GM19395 (cell line): ENCODE measurements around the gene HEPHL1.

Source experiments
- ATAC-seq: cut with Tn5 transposase; IDR thresholded peaks from one replicate; pipeline ENCODE4 v1.9.1; 2021; ENCODE audit warnings: mild to moderate bottlenecking, moderate library complexity; ENCODE audit not compliant: unreplicated experiment

HEPHL1 gene

GRCh38 chr11:94017446-94017845, 3.7 kb upstream of the HEPHL1 start:
- ATAC-seq = no peak

GRCh38 chr11:94018721-94019120, 2.4 kb upstream of the HEPHL1 start:
- ATAC-seq = no peak

GRCh38 chr11:94023856-94024255, 2.7 kb downstream of the HEPHL1 start:
- no peak for ATAC-seq

- ATAC-seq = no peak
Measured at GRCh38 chr11:94024547-94024946, 3.4 kb downstream of the HEPHL1 start.

GRCh38 chr11:94025690-94026394, 4.7 kb downstream of the HEPHL1 start:
- no peak for ATAC-seq

GRCh38 chr11:94027210-94027609, 6.1 kb downstream of the HEPHL1 start:
- ATAC-seq = no peak

GRCh38 chr11:94028436-94028835, 7.3 kb downstream of the HEPHL1 start:
- no peak for ATAC-seq

GRCh38 chr11:94030059-94030458, 8.9 kb downstream of the HEPHL1 start:
- no peak for ATAC-seq

- ATAC-seq = no peak
Measured at GRCh38 chr11:94031625-94032024, 10.5 kb downstream of the HEPHL1 start.

GRCh38 chr11:94032066-94032465, 10.9 kb downstream of the HEPHL1 start:
- ATAC-seq = no peak

- ATAC-seq = no peak
Measured at GRCh38 chr11:94032725-94033124, 11.6 kb downstream of the HEPHL1 start.

- no peak for ATAC-seq
Measured at GRCh38 chr11:94034207-94034606, 13.1 kb downstream of the HEPHL1 start.

GRCh38 chr11:94036096-94036495, 14.9 kb downstream of the HEPHL1 start:
- ATAC-seq = no peak

- ATAC-seq = no peak
Measured at GRCh38 chr11:94043241-94043640, 22.1 kb downstream of the HEPHL1 start.

- no peak for ATAC-seq
Measured at GRCh38 chr11:94046796-94047195, 25.6 kb downstream of the HEPHL1 start.

- no peak for ATAC-seq
Measured at GRCh38 chr11:94048032-94048709, 27.0 kb downstream of the HEPHL1 start.

- ATAC-seq = no peak
Measured at GRCh38 chr11:94049351-94049750, 28.2 kb downstream of the HEPHL1 start.

- ATAC-seq = no peak
Measured at GRCh38 chr11:94058630-94059029, 37.5 kb downstream of the HEPHL1 start.

- ATAC-seq = no peak
Measured at GRCh38 chr11:94059065-94059464, 37.9 kb downstream of the HEPHL1 start.

- ATAC-seq = no peak
Measured at GRCh38 chr11:94060401-94060800, 39.2 kb downstream of the HEPHL1 start.

- ATAC-seq = no peak
Measured at GRCh38 chr11:94062360-94062759, 41.2 kb downstream of the HEPHL1 start.

- no peak for ATAC-seq
Measured at GRCh38 chr11:94066901-94067429, 45.8 kb downstream of the HEPHL1 start.
